Measurements from ENCODE around the gene RAB27A.
"Not testable (repeated sequence)": the region's sequence is repeated elsewhere in the genome, so short reads cannot be mapped to it uniquely, and the experiment has no call there.

- not testable (repeated sequence) for TF ChIP-seq CTCF, POLR2A (IDR thresholded peaks at IDR 0.05)
Measured at GRCh38 chr15:55286442-55287189, 3.0 kb downstream of the RAB27A start.
